Aorta (tissue), 5 donors: Measurements from ENCODE around the gene ELFN2. TPM values are rescaled to one million over a fixed set of nuclear protein-coding genes. Genes with fewer than 3 reads are reported as not detected.

Experiments
- ATAC-seq: fragments of 200-7000 bp; cut with Tn5 transposase; one replicate; pipeline ENCODE4 v1.9.1; 2022; ENCODE audit warnings: moderate library complexity; ENCODE audit not compliant: low FRiP score
- DNase-seq, 2 donors: peaks; one replicate each; pipeline ENCODE4 v3.0.0-alpha.2; 2020
- H3K27ac ChIP-seq, 2 donors: one replicate each; pipeline ENCODE4 v1.5.1; 2013; ENCODE audit warnings: low read length in 2 of 2, mild to moderate bottlenecking in 2 of 2, moderate library complexity in 2 of 2, control low read depth in 1 of 2, inconsistent platforms in 1 of 2, low read depth in 1 of 2
- H3K27me3 ChIP-seq, 2 donors: one replicate each; pipeline ENCODE4 v1.6.1; 2013; ENCODE audit warnings: control low read depth in 1 of 2, low read length in 1 of 2, mild to moderate bottlenecking in 1 of 2, moderate library complexity in 1 of 2; ENCODE audit not compliant: insufficient read depth in 2 of 2, control insufficient read depth in 1 of 2
- H3K36me3 ChIP-seq, 2 donors: one replicate each; pipeline ENCODE4 v1.6.1; 2013; ENCODE audit warnings: control low read depth in 1 of 2, low read length in 1 of 2, mild to moderate bottlenecking in 1 of 2; ENCODE audit not compliant: insufficient read depth in 2 of 2, control insufficient read depth in 1 of 2
- H3K4me1 ChIP-seq, 2 donors: one replicate each; pipeline ENCODE4 v1.6.1; 2013; ENCODE audit warnings: low read length in 2 of 2, control low read depth in 1 of 2, mild to moderate bottlenecking in 1 of 2, moderate library complexity in 1 of 2; ENCODE audit not compliant: insufficient read depth in 2 of 2, control insufficient read depth in 1 of 2
- H3K4me3 ChIP-seq, 2 donors: one replicate each; pipeline ENCODE4 v1.5.1; 2013; ENCODE audit warnings: low read length in 2 of 2, control low read depth in 1 of 2, mild to moderate bottlenecking in 1 of 2
- H3K9me3 ChIP-seq: one replicate; pipeline ENCODE4 v1.6.1; 2013; ENCODE audit warnings: mild to moderate bottlenecking, low read length; ENCODE audit not compliant: control insufficient read depth
- WGBS, 2 donors: extraction: QIAGEN DNeasy Blood & Tissue Kit; methylation state at CpG; one replicate each; pipeline ENCODE4 v1.1.7; 2013; 5-methylcytosine and 5-hydroxymethylcytosine counted together
- intact Hi-C, 2 donors: fragments of 100-400 bp; cut with DNase I; formaldehyde crosslinking; loops; one replicate each; pipeline versions ENCODE4 v1.14.2 to v1.15.0; 2022
- polyA plus RNA-seq, 2 donors: library from polyadenylated mRNA; stranded (reverse); fragments of 200-250 nt; gene quantifications; one replicate each; pipeline ENCODE4 v1.2.3, GENCODE V29; 2013
- total RNA-seq, 2 donors: library from RNA; stranded (reverse); fragmentation: NEBNext Ultra II Directional; extraction: Animal tissue kit (Norgen Biotek cat#: 25700); gene quantifications; one replicate each; pipeline ENCODE4 v1.2.1, GENCODE V29; 2021
- donor health status: healthy with polysubstance abuse.
- donor health status: Bipolar disorder and iron deficiency.
- donor health status: DM: no; HTN: no; CAD: no.
- donor health status: DM: no; HTN: no; CAD: no.
- donor health status: DM: yes; HTN: yes; CAD: no.

The ELFN2 gene
- total and polyA plus RNA-seq, 4 donors: 0.06 to 0.24 TPM; not detected in 2

DNA sequence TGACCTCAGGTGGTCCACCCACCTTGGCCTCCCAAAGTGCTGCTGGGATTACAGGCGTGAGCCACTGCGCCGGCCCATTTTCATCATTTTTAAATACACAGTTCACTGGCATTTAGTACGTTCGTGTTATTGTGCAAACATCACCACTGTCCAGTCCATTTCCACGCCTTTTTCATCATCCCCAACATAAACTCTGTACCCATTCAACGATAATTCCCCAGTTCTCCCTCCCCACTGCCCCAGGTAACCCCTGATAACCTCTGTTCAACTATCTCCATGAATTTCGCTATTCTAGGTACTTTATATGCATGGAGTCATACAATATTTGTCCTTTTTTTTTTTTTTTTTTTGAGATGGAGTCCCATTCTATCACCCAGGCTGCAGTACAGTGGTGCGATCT, 18.2 kb upstream of the ELFN2 start:
- ATAC-seq (no peak), DNase-seq (no peak)
- no peak overlapping the region for H3K27ac ChIP-seq
- H3K4me3 ChIP-seq: no peak overlapping the region
- H3K9me3 ChIP-seq: peaks cover 8% of the 10 kb centered on the region
- 84% methylated on average over 9 of the region's 9 CpGs for WGBS, 2 donors
- no peaks in the 10 kb centered on the region for H3K4me1 ChIP-seq
- H3K27me3 ChIP-seq: peaks cover 0 to 3% of the 10 kb centered on the region in 2 donors
- H3K36me3 ChIP-seq: no peaks in the 10 kb centered on the region
- intact Hi-C loops: no loop called here

DNA sequence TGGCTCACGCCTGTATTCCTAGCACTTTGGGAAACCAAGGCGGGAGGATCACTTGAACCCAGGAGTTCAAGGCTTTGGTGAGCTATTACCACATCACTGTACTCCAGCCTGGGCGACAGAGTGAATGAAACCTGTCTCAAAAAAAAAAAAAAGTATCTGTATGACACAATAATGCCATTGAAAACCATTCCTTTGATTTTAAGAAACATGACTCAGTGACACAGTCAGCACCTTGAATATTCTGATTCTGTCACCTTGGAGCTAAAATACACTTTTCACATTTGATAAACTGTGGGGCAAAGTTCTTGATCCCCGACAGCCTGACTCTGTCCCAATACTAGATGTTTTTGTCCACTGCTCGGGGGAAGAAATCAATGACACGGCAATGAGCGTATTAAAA, 16.7 kb upstream of the ELFN2 start:
- WGBS, 2 donors: 80 to 85% methylated on average over 7 of the region's 7 CpGs
- Histone ChIP-seq H3K36me3 (no peaks in the 10 kb centered on the region), H3K27me3 (peaks cover 0 to 3% of the 10 kb centered on the region in 2 donors), H3K27ac (no peak overlapping the region), H3K4me1 (no peaks in the 10 kb centered on the region), H3K9me3 (peaks cover 8% of the 10 kb centered on the region), H3K4me3 (no peak overlapping the region)
- ATAC-seq (no peak), DNase-seq (no peak)
- intact Hi-C loops: no loop called here

- no peak overlapping the region for H3K4me3 ChIP-seq
- H3K9me3 ChIP-seq: peaks cover 8% of the 10 kb centered on the region
- peak in 1 of 2 donors; percentile 24 for DNase-seq
- no peak overlapping the region for H3K27ac ChIP-seq
- 86% methylated on average over 7 of the region's 7 CpGs for WGBS, 2 donors
- H3K27me3 ChIP-seq: peaks cover 0 to 3% of the 10 kb centered on the region in 2 donors
- ATAC-seq: no peak
- no peaks in the 10 kb centered on the region for H3K36me3 ChIP-seq
- H3K4me1 ChIP-seq: no peaks in the 10 kb centered on the region
- intact Hi-C loops: no loop called here
These were observed 15.8 kb upstream of the ELFN2 start for GRCh38 chr22:37443086-37443485.

GRCh38 chr22:37442537-37442936, 15.3 kb upstream of the ELFN2 start:
- DNase-seq (peak in 1 of 2 donors; percentile 7), ATAC-seq (no peak)
- no peak overlapping the region for H3K4me3 ChIP-seq
- no peaks in the 10 kb centered on the region for H3K36me3 ChIP-seq
- intact Hi-C loops: no loop called here
- peaks cover 0 to 3% of the 10 kb centered on the region in 2 donors for H3K27me3 ChIP-seq
- no peaks in the 10 kb centered on the region for H3K4me1 ChIP-seq
- 78 to 82% methylated on average over 2 of the region's 2 CpGs for WGBS, 2 donors
- peaks cover 8% of the 10 kb centered on the region for H3K9me3 ChIP-seq
- H3K27ac ChIP-seq: no peak overlapping the region

GRCh38 chr22:37442135-37442534, 14.9 kb upstream of the ELFN2 start:
- no peak overlapping the region for H3K4me3 ChIP-seq

DNA sequence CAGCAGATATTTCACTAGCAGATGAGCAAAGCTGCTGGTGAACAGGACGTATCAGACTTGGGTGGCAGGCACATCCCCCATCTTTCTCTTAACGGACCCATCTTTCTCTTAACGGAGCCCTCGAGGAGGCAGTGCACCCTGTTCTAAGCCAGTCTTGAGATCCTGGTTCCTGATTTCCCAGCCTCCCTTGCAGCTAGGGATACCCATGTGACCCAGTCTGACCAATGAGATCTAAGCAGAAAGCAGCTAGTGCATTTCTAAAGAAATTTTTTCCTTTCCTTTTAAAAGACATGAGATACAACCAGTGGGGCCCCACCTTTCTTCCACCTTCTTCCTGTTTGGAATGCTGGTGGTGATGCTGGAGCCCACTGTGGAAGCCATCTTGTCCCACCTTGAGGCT, 13.6 kb upstream of the ELFN2 start:
- ATAC-seq (no peak), DNase-seq (peak in 1 of 2 donors; percentile 5)
- Histone ChIP-seq H3K27ac (no peak overlapping the region), H3K27me3 (peaks cover 0 to 3% of the 10 kb centered on the region in 2 donors), H3K4me1 (no peaks in the 10 kb centered on the region), H3K9me3 (peaks cover 8% of the 10 kb centered on the region), H3K36me3 (no peaks in the 10 kb centered on the region), H3K4me3 (no peak overlapping the region)
- WGBS, 2 donors: 88 to 91% methylated on average over 4 of the region's 4 CpGs
- intact Hi-C loops: no loop called here

More at GRCh38 chr22:37442135-37442534, 14.9 kb upstream of the ELFN2 start:
- Histone ChIP-seq H3K27ac (no peak overlapping the region), H3K27me3 (peaks cover 0 to 3% of the 10 kb centered on the region in 2 donors), H3K4me1 (no peaks in the 10 kb centered on the region), H3K36me3 (no peaks in the 10 kb centered on the region), H3K9me3 (peaks cover 8% of the 10 kb centered on the region)
- ATAC-seq (no peak), DNase-seq (peak in 1 of 2 donors; percentile 5)
- intact Hi-C loops: no loop called here
- WGBS, 2 donors: 39 to 44% methylated on average over 8 of the region's 8 CpGs

DNA sequence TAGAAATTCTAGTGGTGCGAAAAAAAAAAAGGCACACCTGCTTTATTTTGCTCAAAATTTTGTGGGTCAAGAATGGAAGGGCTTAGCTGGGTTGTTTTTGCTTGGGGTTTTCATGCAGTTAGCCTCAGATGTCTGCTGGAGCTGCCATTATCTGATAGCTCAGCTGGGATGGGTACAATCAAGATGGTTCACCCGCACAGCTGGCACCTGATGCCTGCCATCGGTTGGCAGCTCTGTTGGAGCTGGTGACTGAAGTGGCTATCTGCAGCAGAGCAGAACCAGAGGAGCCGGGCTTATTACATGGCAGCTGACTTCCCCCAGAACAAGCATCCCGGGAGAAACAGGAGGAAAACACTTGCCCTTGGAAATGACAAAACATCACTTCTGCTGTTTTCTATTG, 12.1 kb upstream of the ELFN2 start:
- H3K27me3 ChIP-seq: peaks cover 0 to 3% of the 10 kb centered on the region in 2 donors
- intact Hi-C loops: no loop called here
- no peak for ATAC-seq
- H3K36me3 ChIP-seq: no peaks in the 10 kb centered on the region
- H3K4me3 ChIP-seq: no peak overlapping the region
- WGBS, 2 donors: 60 to 71% methylated on average over 5 of the region's 5 CpGs
- peaks cover 8% of the 10 kb centered on the region for H3K9me3 ChIP-seq
- peak in 1 of 2 donors; percentile 9 for DNase-seq
- no peaks in the 10 kb centered on the region for H3K4me1 ChIP-seq
- H3K27ac ChIP-seq: no peak overlapping the region

DNA sequence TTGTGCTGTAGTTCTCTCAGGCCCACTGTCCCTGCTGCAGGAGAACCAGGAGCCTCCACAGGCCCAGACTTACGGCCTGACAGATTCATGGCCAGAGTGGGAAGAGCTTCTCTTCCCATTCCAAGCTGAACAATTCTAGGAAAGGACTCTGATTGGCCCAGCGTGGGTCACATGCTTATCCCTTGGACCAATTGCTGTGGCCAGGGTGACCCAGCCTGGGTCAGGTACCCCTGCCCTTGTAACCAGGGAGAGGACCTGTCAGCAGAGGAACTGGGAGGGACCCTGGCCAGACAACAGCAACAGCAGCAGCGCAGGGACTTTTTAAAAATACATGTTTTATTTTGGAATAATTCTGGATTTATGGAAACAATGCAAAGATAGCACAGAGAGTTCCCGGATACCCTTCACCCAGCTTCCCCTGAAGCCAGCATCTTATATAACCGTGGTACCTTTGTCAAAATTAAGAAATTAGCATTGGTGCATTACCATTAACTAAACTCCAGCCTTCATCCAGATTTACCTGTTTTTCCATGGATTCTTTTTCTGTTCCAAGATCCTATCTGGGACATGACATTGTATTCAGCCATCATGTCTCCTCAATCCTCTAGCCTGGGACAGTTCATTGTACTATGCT, 8.8 kb upstream of the ELFN2 start:
- no peak overlapping the region for H3K4me3 ChIP-seq
- intact Hi-C loops: no loop called here
- H3K27ac ChIP-seq: no peak overlapping the region
- DNase-seq (peak in 1 of 2 donors; percentile 11), ATAC-seq (no peak)
- H3K4me1 ChIP-seq: no peaks in the 10 kb centered on the region
- H3K36me3 ChIP-seq: no peaks in the 10 kb centered on the region
- 94 to 95% methylated on average over 5 of the region's 5 CpGs for WGBS, 2 donors
- H3K27me3 ChIP-seq: peaks cover 0 to 3% of the 10 kb centered on the region in 2 donors
- H3K9me3 ChIP-seq: peaks cover 6% of the 10 kb centered on the region

DNA sequence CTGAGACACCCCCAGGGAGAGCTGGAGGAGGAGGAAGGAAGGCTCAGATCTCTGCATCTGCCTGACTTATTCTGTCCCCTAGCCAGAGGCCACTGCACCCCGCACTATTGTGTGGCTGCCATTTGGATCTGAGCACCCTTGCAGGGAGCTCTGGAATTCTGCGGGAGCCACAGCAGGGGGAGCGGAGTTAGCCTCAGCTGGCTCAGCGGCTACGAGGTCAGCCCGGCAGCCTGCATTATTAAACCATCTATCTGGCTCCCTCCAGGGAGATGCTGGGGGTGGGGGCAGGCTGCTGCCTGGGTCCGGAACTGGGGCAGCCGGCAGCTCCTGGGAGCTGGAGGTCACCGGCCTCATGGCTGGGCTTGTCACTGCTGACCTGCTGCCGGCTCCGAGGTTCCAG, 6.5 kb upstream of the ELFN2 start:
- WGBS, 2 donors: 9 to 11% methylated on average over 11 of the region's 11 CpGs
- ATAC-seq: no peak

More for the DNA sequence above, 6.5 kb upstream of the ELFN2 start:
- peaks cover 2% of the 10 kb centered on the region for H3K9me3 ChIP-seq
- H3K27me3 ChIP-seq: peaks cover 0 to 2% of the 10 kb centered on the region in 2 donors
- no peaks in the 10 kb centered on the region for H3K4me1 ChIP-seq
- no peak for DNase-seq
- no peaks in the 10 kb centered on the region for H3K36me3 ChIP-seq
- no peak overlapping the region for H3K4me3 ChIP-seq
- H3K27ac ChIP-seq: no peak overlapping the region
- intact Hi-C loops: no loop called here
